Tibial nerve (tissue), 4 donors: Measurements from ENCODE around the gene ADAMTS9. TPM values are rescaled to one million over a fixed set of nuclear protein-coding genes. Genes with fewer than 3 reads are reported as not detected.

Experiments used
- DNase-seq, 2 donors: peaks; one replicate each; pipeline ENCODE4 v3.0.0-alpha.2; 2019; ENCODE audit warnings: low spot score in 2 of 2
- H3K27ac ChIP-seq, 4 donors: fragments of 200-600 bp; sonication (generic) in 3 of 4; one replicate each; pipeline ENCODE4 v1.5.1; 2017 to 2019; ENCODE audit warnings: mild to moderate bottlenecking in 1 of 4
- H3K27me3 ChIP-seq, 2 donors: fragments of 200-600 bp; sonication (generic) in 1 of 2; one replicate each; pipeline versions ENCODE4 v1.5.1 to v1.6.0; 2017 to 2019
- H3K36me3 ChIP-seq, 3 donors: fragments of 200-600 bp; sonication (generic); one replicate each; pipeline ENCODE4 v1.5.1; 2018 to 2019
- H3K4me1 ChIP-seq, 4 donors: fragments of 200-600 bp; sonication (generic) in 3 of 4; one replicate each; pipeline ENCODE4 v1.5.1; 2017 to 2019
- H3K4me3 ChIP-seq, 4 donors: fragments of 200-600 bp; sonication (generic) in 3 of 4; one replicate each; pipeline ENCODE4 v1.5.1; 2017 to 2019; ENCODE audit warnings: mild to moderate bottlenecking in 1 of 4, moderate library complexity in 1 of 4
- H3K9me3 ChIP-seq, 4 donors: fragments of 200-600 bp; sonication (generic) in 3 of 4; one replicate each; pipeline ENCODE4 v1.5.1; 2017 to 2019
- CTCF ChIP-seq, 5 experiments: fragments of 200-600 bp in 3 of 5; fragments of 450-650 bp in 2 of 5; sonication (generic) in 3 of 5; IDR thresholded peaks; one replicate each; pipeline ENCODE4 v1.5.1; 2016 to 2019; ENCODE audit warnings: antibody characterized with exemption in 5 of 5, mild to moderate bottlenecking in 3 of 5, moderate library complexity in 2 of 5
- EP300 ChIP-seq, 2 donors: sonication (generic); formaldehyde crosslinking; IDR thresholded peaks; one replicate each; pipeline ENCODE4 v1.6.1; 2017; ENCODE audit warnings: antibody characterized with exemption in 2 of 2, mild to moderate bottlenecking in 1 of 2
- POLR2A ChIP-seq, 2 donors: fragments of 450-650 bp; IDR thresholded peaks; one replicate each; pipeline ENCODE4 v1.6.1; 2017; ENCODE audit warnings: antibody characterized with exemption in 2 of 2, mild to moderate bottlenecking in 2 of 2, moderate library complexity in 2 of 2
- WGBS, 2 donors: methylation state at CpG; one replicate each; pipeline ENCODE4 v1.1.5; 2018; 5-methylcytosine and 5-hydroxymethylcytosine counted together
- total RNA-seq, 4 donors: library from RNA; depleted of rRNA; stranded (reverse); fragments of >200 nt; gene quantifications; one replicate each; pipeline ENCODE4 v1.1.0, GENCODE V29; 2016

Gene ADAMTS9
- total RNA-seq, 4 donors from 2014 or later = 79.1 to 145 (median 95.0) TPM

GRCh38 chr3:64623125-64623524 is 64.7 kb downstream of the ADAMTS9 start:
- Histone ChIP-seq H3K4me1 (no peaks in the 10 kb centered on the region), H3K36me3 (peaks cover 0 to 74% (median 0%) of the 10 kb centered on the region in 3 donors), H3K9me3 (no peaks in the 10 kb centered on the region), H3K27me3 (no peaks in the 10 kb centered on the region), H3K4me3 (no peak overlapping the region), H3K27ac (no peak overlapping the region)
- no peak for DNase-seq
- 76 to 89% methylated on average over 2 of the region's 2 CpGs for whole genome bisulfite sequencing, 2 donors
- TF ChIP-seq EP300 (IDR thresholded peaks at IDR 0.05) (peak in 1 of 2 donors; percentile 9), CTCF (IDR thresholded peaks at IDR 0.05) (no peak)

GRCh38 chr3:64621726-64622395 is 65.9 kb downstream of the ADAMTS9 start:
- Histone ChIP-seq H3K4me1 (no peaks in the 10 kb centered on the region), H3K4me3 (no peak overlapping the region), H3K9me3 (no peaks in the 10 kb centered on the region), H3K27ac (no peak overlapping the region), H3K36me3 (peaks cover 0 to 74% (median 0%) of the 10 kb centered on the region in 3 donors), H3K27me3 (no peaks in the 10 kb centered on the region)
- no peak for DNase-seq
- WGBS, 2 donors = 80 to 84% methylated on average over 8 of the region's 8 CpGs
- TF ChIP-seq CTCF (IDR thresholded peaks at IDR 0.05) (no peak), POLR2A (IDR thresholded peaks at IDR 0.05) (no peak), EP300 (IDR thresholded peaks at IDR 0.05) (no peak)

GRCh38 chr3:64621275-64621674 is 66.5 kb downstream of the ADAMTS9 start:
- Histone ChIP-seq H3K4me3 (no peak overlapping the region), H3K36me3 (peaks cover 0 to 73% (median 0%) of the 10 kb centered on the region in 3 donors), H3K27me3 (no peaks in the 10 kb centered on the region), H3K9me3 (no peaks in the 10 kb centered on the region), H3K27ac (no peak overlapping the region), H3K4me1 (no peaks in the 10 kb centered on the region)
- WGBS, 2 donors = 91 to 99% methylated on average over 8 of the region's 8 CpGs
- no peak for DNase-seq
- TF ChIP-seq CTCF (IDR thresholded peaks at IDR 0.05) = no peak
- no peak for TF ChIP-seq EP300 (IDR thresholded peaks at IDR 0.05)
- no peak for TF ChIP-seq POLR2A (IDR thresholded peaks at IDR 0.05)

- Histone ChIP-seq H3K27ac (no peak overlapping the region), H3K27me3 (no peaks in the 10 kb centered on the region), H3K36me3 (peaks cover 0 to 77% (median 0%) of the 10 kb centered on the region in 3 donors), H3K4me1 (no peaks in the 10 kb centered on the region), H3K4me3 (no peak overlapping the region), H3K9me3 (no peaks in the 10 kb centered on the region)
- 75 to 89% methylated on average over 1 of the region's 1 CpG for WGBS, 2 donors
- TF ChIP-seq CTCF (IDR thresholded peaks at IDR 0.05) (no peak), EP300 (IDR thresholded peaks at IDR 0.05) (no peak), POLR2A (IDR thresholded peaks at IDR 0.05) (no peak)
- no peak for DNase-seq
These were observed 67.8 kb downstream of the ADAMTS9 start for GRCh38 chr3:64620020-64620419.

- WGBS, 2 donors = 86 to 89% methylated on average over 5 of the region's 5 CpGs
- H3K27me3 ChIP-seq = no peaks in the 10 kb centered on the region
- no peaks in the 10 kb centered on the region for H3K4me1 ChIP-seq
- peaks cover 0 to 81% (median 0%) of the 10 kb centered on the region in 3 donors for H3K36me3 ChIP-seq
- TF ChIP-seq CTCF (IDR thresholded peaks at IDR 0.05) (no peak), POLR2A (IDR thresholded peaks at IDR 0.05) (no peak), EP300 (IDR thresholded peaks at IDR 0.05) (no peak)
- no peaks in the 10 kb centered on the region for H3K9me3 ChIP-seq
- DNase-seq = no peak
- H3K27ac ChIP-seq = no peak overlapping the region
- H3K4me3 ChIP-seq = no peak overlapping the region
These were observed 68.6 kb downstream of the ADAMTS9 start for GRCh38 chr3:64619216-64619615.
